Middle frontal gyrus (tissue), 1 donor: ENCODE results near the gene HOXB4.
"Not testable (repeated sequence)": the region's sequence is repeated elsewhere in the genome, so short reads cannot be mapped to it uniquely, and the experiment has no call there.

Experiments used
- DNase-seq: peaks from one replicate; pipeline ENCODE4 v3.0.0-alpha.2; 2015; ENCODE audit warnings: low spot score; ENCODE audit errors: extremely low spot score

Gene HOXB4

GRCh38 chr17:48549281-48549630, 28.9 kb downstream of the HOXB4 start:
- DNase-seq = no peak

- DNase-seq = no peak
Measured at GRCh38 chr17:48548523-48549280, 29.4 kb downstream of the HOXB4 start.

- no peak for DNase-seq
Measured at GRCh38 chr17:48547808-48548522, 30.2 kb downstream of the HOXB4 start.

- no peak for DNase-seq
Measured at GRCh38 chr17:48546924-48547807, 31.0 kb downstream of the HOXB4 start.

- DNase-seq = no peak
Measured at GRCh38 chr17:48546137-48546923, 31.8 kb downstream of the HOXB4 start.

GRCh38 chr17:48545539-48545938, 32.6 kb downstream of the HOXB4 start:
- DNase-seq = no peak

GRCh38 chr17:48545022-48545375, 33.2 kb downstream of the HOXB4 start, which contains the start of gene HOXB2:
Gene HOXB2 (minus strand): TSS chr17:48545109. CDS start chr17:48544911, 198 bp downstream.
- DNase-seq = no peak

- DNase-seq = no peak
Measured at GRCh38 chr17:48544349-48545021, 33.7 kb downstream of the HOXB4 start.

GRCh38 chr17:48543854-48544348, 34.2 kb downstream of the HOXB4 start:
- no peak for DNase-seq

- no peak for DNase-seq
Measured at GRCh38 chr17:48543107-48543853, 34.9 kb downstream of the HOXB4 start.

GRCh38 chr17:48542698-48543106, 35.4 kb downstream of the HOXB4 start:
- DNase-seq = no peak

GRCh38 chr17:48542114-48542656, 36.0 kb downstream of the HOXB4 start:
- no peak for DNase-seq

- DNase-seq = no peak
Measured at GRCh38 chr17:48541577-48542113, 36.5 kb downstream of the HOXB4 start.

- no peak for DNase-seq
Measured at GRCh38 chr17:48541036-48541576, 37.0 kb downstream of the HOXB4 start.

GRCh38 chr17:48540213-48540612, 37.9 kb downstream of the HOXB4 start:
- no peak for DNase-seq

- DNase-seq = no peak
Measured at GRCh38 chr17:48539177-48539576, 39.0 kb downstream of the HOXB4 start.

- DNase-seq = no peak
Measured at GRCh38 chr17:48537316-48537715, 40.8 kb downstream of the HOXB4 start.

GRCh38 chr17:48535793-48536559, 42.2 kb downstream of the HOXB4 start:
- not testable (repeated sequence) for DNase-seq
